Raji (cell line): ENCODE data around the gene VTCN1.

Experiments
- POLR2A ChIP-seq: IDR thresholded peaks from 2 replicates; pipeline ENCODE4 v1.6.1; 2011; ENCODE audit warnings: low read depth, low read length, control low read depth; ENCODE audit not compliant: insufficient read depth

Gene VTCN1

GRCh38 chr1:117181630-117182041 is 29.1 kb downstream of the VTCN1 start:
- TF ChIP-seq POLR2A = no peak

GRCh38 chr1:117180147-117180967 is 30.4 kb downstream of the VTCN1 start:
- no peak for TF ChIP-seq POLR2A

- no peak for TF ChIP-seq POLR2A
Measured at GRCh38 chr1:117179471-117179870, 31.3 kb downstream of the VTCN1 start.

GRCh38 chr1:117178756-117179155 is 32.0 kb downstream of the VTCN1 start:
- TF ChIP-seq POLR2A = no peak

- TF ChIP-seq POLR2A = no peak
Measured at GRCh38 chr1:117177376-117177775, 33.4 kb downstream of the VTCN1 start.

GRCh38 chr1:117176579-117176978 is 34.1 kb downstream of the VTCN1 start:
- no peak for TF ChIP-seq POLR2A

- no peak for TF ChIP-seq POLR2A
Measured at GRCh38 chr1:117174851-117175250, 35.9 kb downstream of the VTCN1 start.

- TF ChIP-seq POLR2A = no peak
Measured at GRCh38 chr1:117173691-117174090, 37.0 kb downstream of the VTCN1 start.

- no peak for TF ChIP-seq POLR2A
Measured at GRCh38 chr1:117173006-117173405, 37.7 kb downstream of the VTCN1 start.

- no peak for TF ChIP-seq POLR2A
Measured at GRCh38 chr1:117171900-117172511, 38.7 kb downstream of the VTCN1 start.

- no peak for TF ChIP-seq POLR2A
Measured at GRCh38 chr1:117169871-117170596, 40.7 kb downstream of the VTCN1 start.

- TF ChIP-seq POLR2A = no peak
Measured at GRCh38 chr1:117167402-117167801, 43.3 kb downstream of the VTCN1 start.

GRCh38 chr1:117166076-117166475 is 44.7 kb downstream of the VTCN1 start:
- TF ChIP-seq POLR2A = no peak

- TF ChIP-seq POLR2A = no peak
Measured at GRCh38 chr1:117164209-117164608, 46.5 kb downstream of the VTCN1 start.

GRCh38 chr1:117162816-117163215 is 47.9 kb downstream of the VTCN1 start:
- no peak for TF ChIP-seq POLR2A

- no peak for TF ChIP-seq POLR2A
Measured at GRCh38 chr1:117161887-117162286, 48.8 kb downstream of the VTCN1 start.
